GM21526 (cell line): ENCODE results near the gene TMTC1.

ENCODE experiments used
- ATAC-seq: cut with Tn5 transposase; IDR thresholded peaks from one replicate; pipeline ENCODE4 v1.9.1; 2021; ENCODE audit warnings: moderate library complexity; ENCODE audit not compliant: unreplicated experiment, low FRiP score

TMTC1 gene

DNA sequence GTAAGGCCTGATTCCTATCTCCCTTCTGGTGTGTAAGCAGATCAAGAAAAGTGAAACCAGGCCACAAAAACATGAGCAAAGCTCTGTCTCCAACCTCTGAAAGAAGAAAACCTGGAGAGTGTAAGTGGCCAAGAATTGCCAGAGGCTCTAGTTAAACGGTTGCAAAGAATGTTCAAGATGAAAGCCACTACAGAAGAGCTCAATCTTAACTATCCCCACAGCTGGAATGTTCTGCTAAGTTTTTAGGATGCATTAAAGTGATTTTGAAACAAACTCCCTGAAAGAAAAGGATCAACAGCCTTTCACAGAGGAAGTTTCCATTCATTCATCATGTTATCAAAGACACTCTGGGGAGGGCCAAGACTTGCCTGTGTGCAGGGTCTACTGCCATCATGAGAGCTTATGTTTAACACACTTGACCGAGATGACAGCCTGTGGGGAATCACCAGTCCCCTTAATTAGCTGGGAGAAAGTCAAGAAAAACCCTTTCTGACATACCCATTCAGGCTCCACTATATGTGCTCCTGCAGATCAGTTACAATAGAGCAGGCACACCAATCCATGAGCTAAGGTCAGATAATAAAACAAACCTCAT is 158.3 kb downstream of the TMTC1 start:
- ATAC-seq = no peak

DNA sequence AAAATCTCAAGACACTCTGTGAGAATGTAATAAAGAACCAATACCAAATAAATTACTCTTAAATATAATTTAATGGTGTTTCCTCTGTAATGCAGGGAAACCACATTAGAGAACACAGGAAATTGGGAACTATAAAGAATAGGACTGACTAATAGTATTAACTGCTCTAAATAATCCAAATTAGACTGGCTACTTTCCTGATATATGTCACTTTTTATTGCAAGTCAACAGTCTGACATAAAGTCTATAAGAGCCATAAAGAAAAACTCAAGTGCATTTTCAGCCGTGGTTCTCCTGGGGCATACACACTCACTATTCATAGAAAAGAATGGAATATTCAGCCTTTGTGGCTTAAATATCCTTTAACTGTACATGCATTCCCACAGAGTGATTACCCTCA is 161.5 kb downstream of the TMTC1 start:
- ATAC-seq = no peak

DNA sequence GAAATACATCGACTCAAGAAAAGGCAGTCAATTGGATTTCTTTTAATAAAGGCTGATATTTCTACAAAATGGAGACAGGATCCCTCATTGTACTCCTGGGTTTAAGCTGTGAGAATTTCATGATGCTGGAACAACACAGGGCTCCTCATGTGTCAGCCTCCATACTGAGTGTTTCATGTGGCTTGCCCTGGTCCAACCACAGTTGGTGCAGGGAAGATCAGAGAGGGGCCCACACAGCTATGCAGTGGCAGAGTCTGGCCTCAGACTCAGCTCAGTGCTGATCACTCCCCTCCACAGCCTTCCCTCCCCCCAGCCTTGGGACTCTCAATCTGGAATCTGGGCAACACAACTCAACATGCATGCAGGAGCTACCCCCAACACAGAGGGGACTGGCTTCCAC is 163.7 kb downstream of the TMTC1 start:
- no peak for ATAC-seq

DNA sequence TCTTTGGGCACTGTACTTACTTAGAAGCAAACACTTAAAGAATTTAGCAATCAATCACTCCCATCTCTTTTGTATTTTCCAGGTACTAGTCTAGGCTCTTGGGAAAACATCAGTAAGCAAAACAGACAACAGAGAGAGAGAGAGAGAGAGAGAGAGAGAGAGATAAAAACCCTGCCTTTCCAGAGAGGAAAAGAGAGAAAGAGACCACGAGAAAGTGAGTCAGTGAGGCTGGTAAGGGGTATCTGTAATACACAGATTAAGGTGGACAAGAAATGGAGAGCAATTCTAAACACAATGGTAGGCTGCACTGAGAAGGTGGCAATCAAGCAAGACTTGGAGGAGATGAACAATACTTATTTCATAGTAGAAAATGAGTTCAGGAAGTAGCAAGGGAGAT is 166.3 kb downstream of the TMTC1 start:
- ATAC-seq = no peak

DNA sequence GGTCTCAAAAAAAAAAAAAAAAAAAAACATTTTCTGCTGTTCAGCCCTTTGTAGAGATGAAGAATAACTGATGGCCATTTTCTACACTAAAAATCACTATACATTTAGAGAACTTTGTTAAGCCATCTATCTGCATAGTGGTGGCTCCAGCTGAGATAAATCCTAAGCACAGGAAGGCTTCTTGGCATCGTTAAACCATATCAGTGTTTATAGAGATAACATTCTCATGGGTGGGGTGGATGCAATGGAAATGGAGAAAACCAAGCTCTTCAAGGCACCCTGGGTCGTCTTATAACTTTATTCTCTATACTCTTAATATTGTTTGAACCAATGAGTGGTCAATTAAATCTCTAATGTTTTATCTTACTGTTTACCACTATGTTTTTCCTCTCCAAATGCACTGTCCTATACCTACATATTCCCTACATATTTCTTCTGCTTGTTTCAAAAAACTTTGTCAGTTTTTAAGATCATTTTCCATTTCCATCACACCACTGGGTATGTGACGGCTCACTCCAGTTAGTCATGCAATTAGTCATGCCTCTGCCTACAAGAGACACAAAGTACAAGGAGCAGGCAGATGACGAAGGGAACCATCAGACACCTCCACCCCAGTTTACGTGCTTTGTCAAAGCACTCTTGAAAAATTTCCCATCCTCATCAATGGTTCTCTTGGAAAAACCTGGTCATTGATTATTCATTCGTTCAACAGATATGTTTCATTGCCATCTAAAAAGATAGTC is 166.9 kb downstream of the TMTC1 start:
- ATAC-seq = no peak

DNA sequence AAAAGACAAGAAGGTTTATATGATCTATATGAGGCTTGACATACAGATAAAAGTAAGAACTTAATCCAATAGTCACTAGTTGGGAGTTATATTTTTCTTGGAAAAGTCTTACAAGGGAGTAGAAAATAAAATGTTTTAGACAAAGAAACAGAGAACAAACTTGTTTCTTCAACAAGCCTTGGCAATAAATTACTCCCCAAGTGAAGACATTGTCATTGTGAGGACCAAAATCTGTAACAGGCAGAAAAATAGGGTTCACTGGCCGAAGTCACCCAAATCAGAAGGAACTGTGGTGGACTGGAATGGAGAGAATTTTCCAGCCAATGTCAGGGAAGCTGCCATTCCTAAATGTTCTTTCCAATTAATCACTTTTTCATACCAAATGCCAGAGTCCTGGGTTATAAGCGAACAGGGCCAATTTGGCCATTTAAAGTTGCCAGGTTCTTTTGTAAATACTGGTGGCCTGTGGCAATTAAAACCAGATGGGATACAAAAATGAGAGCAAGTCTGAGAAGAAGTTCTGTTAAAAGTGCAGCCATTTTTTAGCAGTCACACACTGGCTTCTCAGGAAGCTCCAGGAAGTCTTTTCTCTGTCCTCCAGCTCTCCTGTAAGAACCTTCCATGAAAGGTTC is 168.9 kb downstream of the TMTC1 start:
- no peak for ATAC-seq

DNA sequence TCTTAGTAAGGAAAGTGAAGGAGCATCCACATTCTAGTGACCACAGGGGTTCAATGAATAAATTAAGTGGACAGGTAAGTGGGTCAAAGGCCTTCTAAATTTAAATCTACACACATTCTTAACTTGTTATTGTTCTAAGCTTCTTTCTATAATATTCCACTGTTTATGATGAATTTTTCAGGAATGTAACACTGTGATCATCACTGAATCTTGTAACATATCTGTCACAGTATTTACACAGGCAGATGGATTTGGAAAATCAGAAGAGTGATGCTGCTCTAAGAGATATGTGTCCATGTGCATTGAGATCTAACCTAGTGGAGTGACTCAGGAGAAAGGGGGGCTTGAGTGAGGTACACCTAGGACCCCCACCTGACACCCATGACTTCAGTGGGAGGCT is 170.8 kb downstream of the TMTC1 start:
- no peak for ATAC-seq

DNA sequence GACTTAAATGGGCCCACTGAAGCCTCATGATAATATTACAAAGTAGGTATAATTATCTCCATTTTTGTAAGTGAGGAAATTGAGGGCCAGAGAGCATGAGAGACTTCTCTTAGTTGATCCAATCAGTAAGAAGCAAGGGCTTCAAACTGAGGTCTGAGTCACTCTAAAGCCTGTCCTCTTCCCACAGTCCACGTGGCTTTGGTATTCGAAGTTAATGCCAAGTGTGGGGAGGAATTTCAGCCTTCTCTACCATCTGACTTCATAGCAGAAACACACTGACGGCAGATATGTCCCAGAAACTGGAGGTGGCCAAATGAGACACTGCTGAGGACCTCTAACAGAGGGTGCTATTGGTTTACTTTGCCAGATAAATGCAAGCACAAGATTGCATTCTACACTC is 171.8 kb downstream of the TMTC1 start:
- ATAC-seq = no peak

DNA sequence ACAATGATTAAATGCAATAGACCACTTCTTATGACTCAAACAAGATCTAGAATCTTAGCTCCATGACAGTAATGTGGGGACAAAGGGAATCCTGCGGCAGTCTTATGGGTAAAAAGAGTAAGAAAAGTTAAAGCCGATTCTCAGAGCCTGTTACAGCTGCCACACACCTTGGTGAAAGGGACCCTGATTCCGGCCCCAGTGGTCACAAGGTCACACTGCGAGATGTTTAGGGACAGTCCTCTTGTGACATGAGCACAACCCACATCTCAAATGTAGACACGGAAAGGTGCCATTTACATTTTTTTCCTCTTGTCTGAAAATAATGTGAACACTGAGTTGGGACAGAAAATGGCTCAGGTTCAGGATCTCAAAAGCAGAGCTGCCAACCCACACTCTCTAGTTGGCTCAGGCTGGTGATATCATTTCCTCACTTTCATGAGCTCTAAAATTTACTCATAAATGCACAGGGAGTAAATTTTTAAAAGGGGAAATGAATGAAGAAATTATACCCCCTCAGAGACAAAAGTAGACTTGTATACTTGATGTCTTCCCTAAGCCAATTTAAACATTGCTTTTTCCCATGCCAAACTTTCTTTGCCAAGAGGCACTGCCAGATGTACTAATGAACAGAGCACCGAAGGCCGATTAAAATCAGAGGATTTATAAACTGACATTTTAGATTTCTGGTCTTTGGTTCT is 173.1 kb downstream of the TMTC1 start:
- no peak for ATAC-seq

DNA sequence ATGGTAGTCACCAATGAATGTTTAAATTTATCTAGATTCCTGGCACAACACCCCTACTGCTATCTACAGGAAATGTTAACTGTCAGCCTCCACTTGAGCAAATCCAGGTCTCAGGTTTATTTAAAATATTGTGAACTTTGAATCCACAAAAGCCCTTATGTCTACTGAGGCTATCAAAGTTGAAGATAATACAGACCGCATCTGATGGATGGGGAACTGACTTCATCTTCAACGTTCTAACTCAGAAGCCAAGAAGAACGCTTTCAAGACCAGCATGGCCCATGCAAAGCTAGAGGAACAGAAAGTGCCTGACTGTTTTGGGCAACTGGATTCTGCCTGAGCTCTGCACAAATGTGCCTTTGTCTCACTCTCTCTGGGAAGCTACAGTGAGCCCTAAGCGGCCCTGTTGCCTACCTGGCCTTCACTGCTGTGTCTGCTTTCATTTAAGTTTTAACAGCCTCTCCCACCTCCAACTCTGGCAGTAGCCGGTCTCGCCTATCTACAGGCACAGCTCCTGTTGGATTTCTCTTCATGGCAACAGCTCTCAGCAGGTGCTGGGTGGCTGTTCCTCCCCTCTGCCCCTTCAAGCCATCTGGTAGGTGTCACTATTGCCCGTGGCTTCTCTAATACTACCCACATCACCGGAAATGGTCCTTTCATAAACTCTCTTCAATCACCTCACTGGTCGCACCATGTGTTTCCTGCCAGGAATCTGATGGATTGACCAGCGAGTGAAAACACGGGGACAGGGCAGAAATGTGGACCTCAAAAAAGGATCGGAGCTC is 174.1 kb downstream of the TMTC1 start:
- no peak for ATAC-seq

DNA sequence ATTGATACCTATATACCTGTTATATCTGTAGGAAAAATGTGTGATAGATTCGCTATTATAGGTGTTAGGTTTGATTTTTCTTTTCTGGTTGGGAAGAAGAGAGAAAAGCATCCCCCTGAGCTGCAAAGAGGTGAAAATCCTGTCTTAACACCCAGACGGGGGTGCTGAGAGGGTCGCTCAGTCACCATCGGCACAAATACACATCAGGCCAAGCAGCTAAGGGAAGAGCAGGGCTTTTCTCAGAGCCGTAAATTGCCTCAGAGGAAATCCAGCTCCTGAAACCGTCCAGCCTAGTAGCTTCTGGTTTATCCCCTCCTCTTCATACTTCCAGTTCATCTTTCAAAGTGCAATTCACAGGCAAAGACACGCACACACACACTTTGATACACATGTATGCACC is 175.2 kb downstream of the TMTC1 start:
- no peak for ATAC-seq

DNA sequence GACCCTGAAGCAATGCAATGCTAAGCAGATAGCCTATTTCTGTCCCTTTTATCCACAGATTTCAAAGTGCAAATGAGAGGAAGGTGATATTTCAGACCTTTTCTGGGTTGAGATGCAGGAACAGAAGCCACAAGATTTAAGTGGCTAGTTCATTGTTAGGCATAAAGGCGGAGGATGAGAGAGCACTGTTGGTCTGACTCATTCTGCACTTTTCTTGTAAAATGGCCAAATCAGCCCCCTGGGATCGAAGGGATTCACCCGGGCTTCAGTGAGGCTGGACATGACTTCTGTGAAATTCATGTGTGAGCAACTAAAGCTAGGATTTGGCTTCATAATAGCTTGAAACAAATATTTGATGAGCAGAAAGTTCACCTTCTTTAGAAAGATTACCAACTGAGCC is 184.4 kb downstream of the TMTC1 start:
- ATAC-seq = no peak

DNA sequence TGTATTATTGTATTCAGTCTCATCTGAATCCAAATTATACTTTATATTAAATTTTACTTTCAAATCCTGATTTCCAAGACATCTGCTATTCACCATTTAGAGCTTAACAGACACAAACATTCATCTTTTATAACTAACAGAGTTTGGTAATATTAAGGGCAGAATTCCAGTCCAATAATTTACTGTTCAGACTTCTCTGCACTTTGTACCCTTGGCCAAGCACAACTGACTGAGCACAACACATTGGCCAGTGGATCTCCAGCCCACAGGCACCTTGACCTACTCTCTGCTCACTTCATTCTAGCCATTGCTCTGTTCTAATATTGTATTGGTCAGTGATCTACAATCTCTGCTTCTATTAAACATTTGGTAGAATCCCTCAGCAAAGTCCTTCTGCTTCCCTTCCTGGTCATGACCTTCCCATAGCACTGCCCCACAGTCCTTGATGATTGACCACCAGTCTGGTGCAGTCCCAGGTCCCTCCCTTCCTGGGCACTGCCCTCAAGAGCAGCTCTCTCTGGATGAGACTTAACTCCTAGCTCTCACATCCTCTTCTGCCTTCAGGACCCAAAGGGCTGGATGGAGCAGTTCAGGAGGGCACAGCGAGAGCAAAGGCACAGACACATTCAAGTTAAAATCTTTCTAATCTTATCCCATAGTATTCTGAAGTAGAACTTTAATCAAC is 188.5 kb downstream of the TMTC1 start:
- no peak for ATAC-seq

DNA sequence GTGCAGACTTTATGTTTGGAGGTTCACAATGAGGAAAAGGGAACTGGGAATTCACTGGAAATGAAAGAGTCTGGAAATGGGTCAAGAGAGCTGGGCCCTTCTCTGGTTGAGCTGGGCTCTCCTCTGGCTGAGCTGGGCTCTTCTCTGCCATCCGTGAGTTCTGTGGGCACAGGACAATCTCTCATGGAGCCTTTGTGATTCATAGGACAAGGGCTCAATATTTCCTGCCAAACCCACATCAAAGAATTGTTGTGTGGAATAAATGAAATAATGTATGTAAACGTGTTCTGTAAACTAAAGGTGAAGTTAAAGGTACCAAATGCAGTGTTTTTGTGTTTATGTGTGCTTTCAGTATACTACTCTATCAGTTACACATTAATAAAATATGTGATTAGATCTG is 190.7 kb downstream of the TMTC1 start:
- no peak for ATAC-seq

DNA sequence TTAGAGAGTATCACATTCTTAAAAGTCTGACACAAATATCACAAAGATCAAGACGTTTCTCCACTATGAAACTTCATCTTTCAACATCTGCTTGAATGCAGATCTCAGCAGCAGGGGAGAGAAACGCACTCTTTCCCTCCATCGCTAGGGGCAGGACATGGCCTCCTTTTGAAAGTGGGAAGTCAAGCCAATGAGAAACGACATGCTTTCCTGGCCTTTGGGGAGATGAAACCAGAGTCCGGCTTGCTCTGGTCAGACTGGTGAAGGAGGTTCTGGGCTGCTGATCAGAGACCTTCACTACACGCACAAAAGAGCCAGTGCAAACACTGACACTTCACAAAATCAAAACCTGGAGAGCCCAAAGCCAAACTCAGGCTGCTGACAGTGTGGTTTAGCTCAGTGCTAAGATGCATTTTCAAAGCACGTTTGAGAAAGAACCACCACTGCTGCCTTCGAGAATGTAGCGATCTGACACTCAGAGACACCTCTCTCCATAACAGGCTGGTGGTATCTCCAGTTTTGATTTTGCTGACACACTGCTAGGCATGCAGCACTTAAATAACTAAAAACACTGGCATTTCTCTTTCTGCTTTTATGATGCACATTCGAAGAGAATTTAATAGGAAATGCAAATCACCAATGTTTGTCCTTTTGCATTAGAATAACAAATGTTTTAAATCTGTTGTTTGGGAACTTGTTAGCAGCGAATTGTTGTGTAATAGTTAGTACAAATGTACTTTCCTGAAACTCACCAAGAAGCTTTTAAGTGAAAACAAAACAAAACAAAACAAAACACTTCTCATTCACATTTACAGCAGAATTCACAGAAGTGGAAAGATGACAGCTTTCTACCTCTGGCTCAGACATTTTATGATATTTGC is 192.4 kb downstream of the TMTC1 start:
- no peak for ATAC-seq

DNA sequence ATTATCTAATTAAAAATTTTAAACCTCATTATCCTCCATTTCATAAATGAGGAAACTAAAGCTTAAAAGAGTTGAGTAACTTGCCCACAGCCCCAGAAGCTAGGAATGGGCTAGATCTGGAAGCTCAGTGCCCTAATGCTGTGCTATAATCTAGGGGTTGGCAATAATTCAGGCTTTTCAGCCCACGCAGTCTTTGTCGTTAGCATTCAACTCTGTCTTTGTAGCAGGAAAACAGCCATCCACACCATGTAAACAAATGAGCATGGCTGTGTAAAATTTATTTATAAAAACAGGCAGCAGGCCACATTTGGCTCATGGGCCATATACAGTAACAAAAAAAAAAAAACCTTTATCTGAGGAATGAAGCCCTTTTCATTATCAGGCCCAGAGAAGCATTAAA is 193.9 kb downstream of the TMTC1 start:
- no peak for ATAC-seq

DNA sequence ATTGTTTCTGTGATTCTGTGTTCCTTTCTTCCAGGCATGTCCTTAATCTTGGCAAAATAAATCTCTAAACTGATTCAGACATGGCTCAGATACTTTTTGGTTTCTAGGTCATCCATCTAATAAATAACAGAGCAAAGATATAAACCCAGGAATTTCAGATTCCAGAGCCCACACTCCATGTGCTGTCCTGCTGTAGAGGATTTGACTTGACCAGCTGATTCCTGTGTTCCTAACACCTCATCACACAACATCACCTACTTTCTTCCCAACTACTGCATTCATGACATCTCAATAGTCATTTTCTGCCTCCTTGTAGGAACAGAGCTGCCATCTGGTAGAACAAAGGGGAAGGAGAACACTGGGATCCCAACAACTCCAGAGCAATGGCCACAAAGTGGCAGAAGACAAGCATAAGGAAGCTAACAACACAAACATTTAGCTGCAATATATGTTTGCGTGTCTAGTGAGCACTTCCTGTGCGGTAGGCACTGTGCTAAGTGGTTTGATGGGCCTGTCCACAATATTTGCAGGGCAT is 194.4 kb downstream of the TMTC1 start:
- no peak for ATAC-seq

DNA sequence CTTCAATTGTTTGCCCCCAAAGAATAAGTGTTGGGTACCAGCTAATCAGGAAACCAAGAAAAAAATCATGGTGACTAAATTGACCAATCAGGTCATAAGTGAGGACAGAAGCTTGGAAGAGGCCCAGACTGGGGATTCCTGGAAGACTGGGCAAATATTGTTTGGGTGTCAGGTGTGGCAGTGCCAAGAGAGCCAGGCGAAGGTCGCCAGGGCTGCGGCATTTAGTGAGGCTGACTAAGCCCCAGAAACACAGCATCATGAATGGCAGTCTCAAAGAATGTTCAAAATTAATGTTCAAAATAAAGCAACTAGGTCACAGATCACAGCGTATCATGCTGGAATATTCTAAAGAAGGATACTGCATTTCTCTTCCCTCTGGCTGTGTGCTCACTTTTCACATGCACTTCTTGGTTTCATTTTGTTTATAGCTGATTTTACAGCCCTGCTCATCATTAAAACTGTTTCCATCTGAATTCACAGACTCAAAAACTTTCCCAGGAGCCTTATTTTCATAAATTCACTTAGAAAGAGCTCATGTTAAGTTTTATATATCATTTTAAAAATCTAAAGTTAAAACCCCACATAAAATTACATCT is 201.0 kb downstream of the TMTC1 start:
- no peak for ATAC-seq

DNA sequence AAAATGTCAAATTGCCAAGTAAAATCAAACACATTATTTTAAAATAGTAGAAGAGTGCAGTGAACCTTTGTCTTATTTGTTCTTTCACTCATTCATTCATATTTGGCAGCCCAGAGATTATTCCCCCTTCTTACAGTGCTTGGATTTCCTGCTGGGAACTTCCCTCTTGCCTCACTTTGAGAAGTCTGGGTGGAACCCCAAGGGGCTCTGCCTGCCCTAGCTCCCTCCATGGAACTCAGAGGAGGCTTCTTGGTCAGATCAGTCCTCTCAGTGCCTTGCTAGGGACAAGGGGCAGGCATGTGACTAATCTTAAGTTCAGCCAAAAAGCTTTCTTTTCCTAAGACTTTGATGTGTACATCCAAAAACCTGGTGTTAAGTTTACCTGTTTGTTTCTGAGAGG is 201.6 kb downstream of the TMTC1 start:
- no peak for ATAC-seq
